ENCODE results near the gene ENTPD2.
"Not testable (repeated sequence)": the region's sequence is repeated elsewhere in the genome, so short reads cannot be mapped to it uniquely, and the experiment has no call there.

Gene ENTPD2

GRCh38 chr9:137004285-137004684 lies 49.6 kb downstream of the ENTPD2 start:
- DNase-seq (ENCODE audit: low read depth in 2 of 2, low spot score in 1 of 2) = not testable (repeated sequence)

GRCh38 chr9:137002646-137003041 lies 51.2 kb downstream of the ENTPD2 start:
- no peak for DNase-seq (ENCODE audit: low read depth in 2 of 2, low spot score in 1 of 2)

- no peak for DNase-seq (ENCODE audit: low read depth in 2 of 2, low spot score in 1 of 2)
Measured at GRCh38 chr9:137001857-137002645, 51.8 kb downstream of the ENTPD2 start.

GRCh38 chr9:137000177-137000930 lies 53.5 kb downstream of the ENTPD2 start:
- DNase-seq (ENCODE audit: low read depth in 2 of 2, low spot score in 1 of 2) = no peak
